ENCODE results near the gene TXLNA.

TXLNA gene

GRCh38 chr1:32186077-32186476, 6.6 kb downstream of the TXLNA start:
- no peak for DNase-seq

GRCh38 chr1:32186491-32186890, 7.0 kb downstream of the TXLNA start:
- no peak for DNase-seq

- DNase-seq = no peak
These were observed 8.4 kb downstream of the TXLNA start for GRCh38 chr1:32187850-32188249.

- no peak for DNase-seq
These were observed 12.9 kb downstream of the TXLNA start for GRCh38 chr1:32192220-32192948.

GRCh38 chr1:32194984-32195383, 15.5 kb downstream of the TXLNA start:
- DNase-seq = no peak

- no peak for DNase-seq
These were observed 16.1 kb downstream of the TXLNA start for GRCh38 chr1:32195531-32195930.

- no peak for DNase-seq
These were observed 16.7 kb downstream of the TXLNA start for GRCh38 chr1:32195972-32196823.

- DNase-seq = no peak
These were observed 17.6 kb downstream of the TXLNA start for GRCh38 chr1:32197074-32197473.

GRCh38 chr1:32197837-32198236, 18.4 kb downstream of the TXLNA start:
- DNase-seq = no peak

GRCh38 chr1:32198237-32199042, 19.0 kb downstream of the TXLNA start:
- no peak for DNase-seq

GRCh38 chr1:32199043-32199716, 19.7 kb downstream of the TXLNA start:
- no peak for DNase-seq

GRCh38 chr1:32199717-32200072, 20.2 kb downstream of the TXLNA start:
- DNase-seq = no peak

GRCh38 chr1:32200226-32201010, 20.9 kb downstream of the TXLNA start, which contains the start of gene CCDC28B:
Gene CCDC28B (plus strand): TSS chr1:32200595. CDS start chr1:32201936, 1,341 bp downstream.
- peak; percentile 57 for DNase-seq

GRCh38 chr1:32201011-32201855, 21.8 kb downstream of the TXLNA start:
- DNase-seq = peak; percentile 75

GRCh38 chr1:32204943-32205361, 25.5 kb downstream of the TXLNA start:
- no peak for DNase-seq

- DNase-seq = peak; percentile 83
These were observed 26.2 kb downstream of the TXLNA start, which contains the start of gene IQCC for GRCh38 chr1:32205401-32206370. Gene IQCC (plus strand): TSS chr1:32205671. CDS start chr1:32205682, 11 bp downstream.

- no peak for DNase-seq
These were observed 29.0 kb downstream of the TXLNA start for GRCh38 chr1:32208469-32208868.

- DNase-seq = no peak
These were observed 29.4 kb downstream of the TXLNA start, which contains the start of gene DCDC2B for GRCh38 chr1:32208891-32209328. Gene DCDC2B (plus strand): TSS chr1:32209089. CDS start chr1:32209094, 5 bp downstream.

All from stimulated activated naive CD4-positive, alpha-beta T cell treated with Interleukin-2 at 50 U/mL for 16 hours (primary cell).